T follicular helper cell (primary cell): Measurements from ENCODE around the gene RNU7-1.

Source experiments
- DNase-seq: peaks from one replicate; pipeline ENCODE4 v3.0.0-alpha.2; 2020; ENCODE audit warnings: low read depth

RNU7-1 gene

GRCh38 chr12:6937481-6938352 lies 5.9 kb upstream of the RNU7-1 start:
- peak; percentile 90 for DNase-seq

- DNase-seq = no peak
These were observed 5.0 kb upstream of the RNU7-1 start for GRCh38 chr12:6938353-6939190.

- no peak for DNase-seq
These were observed 4.5 kb upstream of the RNU7-1 start for GRCh38 chr12:6939191-6939540.

- no peak for DNase-seq
These were observed 2.3 kb upstream of the RNU7-1 start for GRCh38 chr12:6941267-6941666.

- no peak for DNase-seq
These were observed 1.8 kb upstream of the RNU7-1 start for GRCh38 chr12:6941782-6942181.

- DNase-seq = no peak
These were observed 1.3 kb upstream of the RNU7-1 start for GRCh38 chr12:6942331-6942665.

- peak; percentile 81 for DNase-seq
These were observed 261 bp upstream of the RNU7-1 start for GRCh38 chr12:6943389-6943721.

GRCh38 chr12:6944381-6945186 lies 968 bp downstream of the RNU7-1 start:
- peak; percentile 83 for DNase-seq

- no peak for DNase-seq
These were observed 2.0 kb downstream of the RNU7-1 start for GRCh38 chr12:6945613-6946012.

- DNase-seq = peak; percentile 62
These were observed 2.7 kb downstream of the RNU7-1 start for GRCh38 chr12:6946033-6946919.

- no peak for DNase-seq
These were observed 3.3 kb downstream of the RNU7-1 start for GRCh38 chr12:6946920-6947374.

GRCh38 chr12:6947615-6948014 lies 4.0 kb downstream of the RNU7-1 start:
- DNase-seq = no peak

- DNase-seq = no peak
These were observed 5.4 kb downstream of the RNU7-1 start for GRCh38 chr12:6948873-6949594.

GRCh38 chr12:6950401-6950801 lies 6.8 kb downstream of the RNU7-1 start:
- DNase-seq = no peak

GRCh38 chr12:6950811-6951540 lies 7.4 kb downstream of the RNU7-1 start, which contains the start of gene PTPN6:
TSS of gene PTPN6 (plus strand) at chr12:6951356. CDS start at chr12:6951513, 157 bp downstream.
- no peak for DNase-seq

GRCh38 chr12:6951551-6952120 lies 8.0 kb downstream of the RNU7-1 start:
- DNase-seq = no peak

GRCh38 chr12:6952121-6952862 lies 8.7 kb downstream of the RNU7-1 start:
- no peak for DNase-seq

GRCh38 chr12:6952863-6953441 lies 9.3 kb downstream of the RNU7-1 start:
- DNase-seq = no peak
